ENCODE data around the gene MOB2.
"Not testable (repeated sequence)": the region's sequence is repeated elsewhere in the genome, so short reads cannot be mapped to it uniquely, and the experiment has no call there.

The MOB2 gene

GRCh38 chr11:1517117-1518005 lies 30.8 kb upstream of the MOB2 start:
- no peak for DNase-seq

GRCh38 chr11:1516273-1517067 lies 29.9 kb upstream of the MOB2 start:
- DNase-seq = no peak

GRCh38 chr11:1515082-1516060 lies 28.8 kb upstream of the MOB2 start:
- peak; percentile 50 to 52 for DNase-seq

- no peak for DNase-seq
These were observed 27.9 kb upstream of the MOB2 start for GRCh38 chr11:1514336-1515061.

- DNase-seq = no peak
These were observed 27.0 kb upstream of the MOB2 start for GRCh38 chr11:1513326-1514296.

- DNase-seq = not testable (repeated sequence)
These were observed 26.1 kb upstream of the MOB2 start for GRCh38 chr11:1512531-1513258.

GRCh38 chr11:1511937-1512496 lies 25.4 kb upstream of the MOB2 start:
- no peak for DNase-seq

GRCh38 chr11:1510928-1511327 lies 24.3 kb upstream of the MOB2 start:
- DNase-seq = no peak

GRCh38 chr11:1510351-1510750 lies 23.8 kb upstream of the MOB2 start:
- DNase-seq = not testable (repeated sequence)

GRCh38 chr11:1509626-1510255 lies 23.2 kb upstream of the MOB2 start:
- no peak for DNase-seq

GRCh38 chr11:1508986-1509385 lies 22.4 kb upstream of the MOB2 start:
- no peak for DNase-seq

- no peak for DNase-seq
These were observed 21.9 kb upstream of the MOB2 start for GRCh38 chr11:1508491-1508891.

- DNase-seq = peak in 1 of 2 experiments; percentile 27
These were observed 21.0 kb upstream of the MOB2 start for GRCh38 chr11:1507381-1508140.

- no peak for DNase-seq
These were observed 20.4 kb upstream of the MOB2 start for GRCh38 chr11:1506981-1507380.

GRCh38 chr11:1505480-1505879 lies 18.9 kb upstream of the MOB2 start:
- no peak for DNase-seq

- no peak for DNase-seq
These were observed 18.2 kb upstream of the MOB2 start for GRCh38 chr11:1504581-1505290.

GRCh38 chr11:1504138-1504537 lies 17.6 kb upstream of the MOB2 start:
- DNase-seq = no peak

- DNase-seq = no peak
These were observed 17.1 kb upstream of the MOB2 start for GRCh38 chr11:1503708-1504104.
